HG03520 (cell line): ENCODE data around the gene CNIH1.
A peak's percentile ranks its signal among the peaks of the same experiment; 100 is the strongest.

Experiments used
- ATAC-seq: cut with Tn5 transposase; IDR thresholded peaks from one replicate; pipeline ENCODE4 v1.9.1; 2021; ENCODE audit warnings: mild to moderate bottlenecking, moderate library complexity; ENCODE audit not compliant: unreplicated experiment

CNIH1 gene

GRCh38 chr14:54440873-54441868 is at the start of gene CNIH1:
CNIH1 (minus strand) TSS chr14:54441374; CDS start chr14:54441327, 47 bp downstream.
- peak; percentile 91 for ATAC-seq

- ATAC-seq, result no peak
Measured at GRCh38 chr14:54490445-54491175, 49.4 kb upstream of the CNIH1 start.

- no peak for ATAC-seq
Measured at GRCh38 chr14:54489731-54490444, 48.7 kb upstream of the CNIH1 start.

GRCh38 chr14:54489318-54489683 is 48.1 kb upstream of the CNIH1 start:
- no peak for ATAC-seq

- peak; percentile 80 for ATAC-seq
Measured at GRCh38 chr14:54488646-54489317, 47.6 kb upstream of the CNIH1 start, which contains the start of gene GMFB. GMFB (minus strand) TSS chr14:54488980; CDS start chr14:54488927, 53 bp downstream.

- ATAC-seq, result no peak
Measured at GRCh38 chr14:54488318-54488645, 47.1 kb upstream of the CNIH1 start.

GRCh38 chr14:54487771-54488170 is 46.6 kb upstream of the CNIH1 start:
- ATAC-seq, result no peak

- no peak for ATAC-seq
Measured at GRCh38 chr14:54486685-54487084, 45.5 kb upstream of the CNIH1 start.

GRCh38 chr14:54483846-54484245 is 42.7 kb upstream of the CNIH1 start:
- ATAC-seq, result no peak

- ATAC-seq, result no peak
Measured at GRCh38 chr14:54483073-54483745, 42.0 kb upstream of the CNIH1 start.

GRCh38 chr14:54481695-54482094 is 40.5 kb upstream of the CNIH1 start:
- no peak for ATAC-seq

GRCh38 chr14:54480830-54481562 is 39.8 kb upstream of the CNIH1 start:
- no peak for ATAC-seq

- ATAC-seq, result no peak
Measured at GRCh38 chr14:54478636-54479215, 37.6 kb upstream of the CNIH1 start.

- no peak for ATAC-seq
Measured at GRCh38 chr14:54475911-54476310, 34.7 kb upstream of the CNIH1 start.

GRCh38 chr14:54475187-54475899 is 34.2 kb upstream of the CNIH1 start:
- no peak for ATAC-seq

GRCh38 chr14:54474232-54474793 is 33.1 kb upstream of the CNIH1 start:
- no peak for ATAC-seq

- no peak for ATAC-seq
Measured at GRCh38 chr14:54472315-54472714, 31.1 kb upstream of the CNIH1 start.

GRCh38 chr14:54471641-54472040 is 30.5 kb upstream of the CNIH1 start:
- ATAC-seq, result no peak
